Mesenchymal stem cell (in vitro differentiated cells and primary cell): Measurements from ENCODE around the gene HOXC10.

ENCODE experiments used
- DNase-seq: peaks from one replicate; pipeline ENCODE4 v3.0.0-alpha.2; 2013
- H2AFZ ChIP-seq: one replicate; pipeline ENCODE4 v1.6.1; 2013; ENCODE audit warnings: low read depth, mild to moderate bottlenecking, control low read depth, inconsistent platforms, low read length, moderate library complexity
- H2AK5ac ChIP-seq: 2 replicates; pipeline ENCODE4 v1.6.1; 2013; ENCODE audit warnings: low read length, moderate library complexity, mild to moderate bottlenecking, inconsistent platforms; ENCODE audit not compliant: severe bottlenecking
- H2BK120ac ChIP-seq: one replicate; pipeline ENCODE4 v1.6.1; 2013; ENCODE audit warnings: low read depth, mild to moderate bottlenecking, inconsistent platforms, low read length, moderate library complexity
- H2BK12ac ChIP-seq, 2 experiments: one replicate each; pipeline ENCODE4 v1.6.1; 2013; ENCODE audit warnings: inconsistent platforms in 2 of 2, low read length in 2 of 2, mild to moderate bottlenecking in 2 of 2, moderate library complexity in 2 of 2, control low read depth in 1 of 2
- H2BK15ac ChIP-seq: one replicate; pipeline ENCODE4 v1.6.1; 2013; ENCODE audit warnings: mild to moderate bottlenecking, low read depth, inconsistent platforms; ENCODE audit not compliant: poor library complexity, severe bottlenecking
- H2BK5ac ChIP-seq: 2 replicates; pipeline ENCODE4 v1.6.1; 2013; ENCODE audit warnings: low read depth, mild to moderate bottlenecking, low read length, control low read depth, inconsistent platforms; ENCODE audit not compliant: poor library complexity, severe bottlenecking
- H3K14ac ChIP-seq, 2 experiments: one replicate each; pipeline ENCODE4 v1.6.1; 2013; ENCODE audit warnings: inconsistent platforms in 2 of 2, low read length in 2 of 2, control low read depth in 1 of 2, mild to moderate bottlenecking in 1 of 2, moderate library complexity in 1 of 2
- H3K18ac ChIP-seq, 2 experiments: one replicate each; pipeline ENCODE4 v1.6.1; 2013; ENCODE audit warnings: inconsistent platforms in 2 of 2, low read length in 2 of 2, control low read depth in 1 of 2, low read depth in 1 of 2, mild to moderate bottlenecking in 1 of 2
- H3K23ac ChIP-seq, 2 experiments: one replicate each; pipeline ENCODE4 v1.6.1; 2013; ENCODE audit warnings: inconsistent platforms in 2 of 2, low read length in 2 of 2, mild to moderate bottlenecking in 2 of 2, moderate library complexity in 2 of 2, control low read depth in 1 of 2
- H3K27ac ChIP-seq: 2 replicates; pipeline ENCODE4 v1.5.1; 2013; ENCODE audit warnings: mild to moderate bottlenecking, moderate library complexity, low read length, control low read depth, inconsistent platforms; ENCODE audit not compliant: poor library complexity, severe bottlenecking
- H3K27me3 ChIP-seq, 2 experiments: 2 replicates each; pipeline versions ENCODE4 v1.6.1 to v1.7.0; 2013; ENCODE audit warnings: low read length in 2 of 2, mild to moderate bottlenecking in 2 of 2, moderate library complexity in 2 of 2, control low read depth in 1 of 2, inconsistent platforms in 1 of 2; ENCODE audit not compliant: control insufficient read depth in 1 of 2, insufficient read depth in 1 of 2
- H3K36me3 ChIP-seq, 2 experiments: 2 replicates each; pipeline versions ENCODE4 v1.6.1 to v1.7.0; 2013; ENCODE audit warnings: low read length in 2 of 2, control low read depth in 1 of 2, inconsistent platforms in 1 of 2, low read depth in 1 of 2, mild to moderate bottlenecking in 1 of 2; ENCODE audit not compliant: insufficient read depth in 2 of 2, control insufficient read depth in 1 of 2
- H3K4ac ChIP-seq, 2 experiments: one replicate each; pipeline ENCODE4 v1.6.1; 2013; ENCODE audit warnings: inconsistent platforms in 2 of 2, low read length in 2 of 2, mild to moderate bottlenecking in 2 of 2, moderate library complexity in 2 of 2, control low read depth in 1 of 2, low read depth in 1 of 2
- H3K4me1 ChIP-seq: 2 replicates; pipeline ENCODE4 v1.6.1; 2013; ENCODE audit warnings: low read depth, low read length, control low read depth; ENCODE audit not compliant: control insufficient read depth, insufficient read depth
- H3K4me2 ChIP-seq: 2 replicates; pipeline ENCODE4 v1.6.1; 2013; ENCODE audit warnings: low read length, mild to moderate bottlenecking, inconsistent platforms; ENCODE audit not compliant: poor library complexity, severe bottlenecking
- H3K4me3 ChIP-seq, 2 experiments: 2 replicates each; pipeline versions ENCODE4 v1.5.1 to v1.7.0; 2013; ENCODE audit warnings: low read length in 2 of 2, mild to moderate bottlenecking in 2 of 2, control low read depth in 1 of 2, low read depth in 1 of 2; ENCODE audit not compliant: insufficient read depth in 1 of 2
- H3K79me1 ChIP-seq: replicated peaks from 2 replicates; pipeline ENCODE4 v1.6.1; 2013; ENCODE audit warnings: mild to moderate bottlenecking, control low read depth, low read length, inconsistent platforms; ENCODE audit not compliant: poor library complexity, severe bottlenecking
- H3K9ac ChIP-seq: 2 replicates; pipeline ENCODE4 v1.7.0; 2013; ENCODE audit warnings: mild to moderate bottlenecking, low read length, moderate library complexity
- H3K9me3 ChIP-seq: 2 replicates; pipeline ENCODE4 v1.7.0; 2013; ENCODE audit warnings: mild to moderate bottlenecking, low read length; ENCODE audit not compliant: control insufficient read depth
- H4K8ac ChIP-seq: one replicate; pipeline ENCODE4 v1.6.1; 2013; ENCODE audit warnings: inconsistent platforms, mild to moderate bottlenecking, low read length, moderate library complexity
- H4K91ac ChIP-seq: one replicate; pipeline ENCODE4 v1.6.1; 2013; ENCODE audit warnings: mild to moderate bottlenecking, low read length, inconsistent platforms
- WGBS: methylation state at CpG from one replicate; pipeline ENCODE4 v1.1.7; 2013; ENCODE audit warnings: mixed read lengths; 5-methylcytosine and 5-hydroxymethylcytosine counted together

Gene HOXC10

GRCh38 chr12:53972152-53972702 is 12.7 kb upstream of the HOXC10 start:
- H3K27ac ChIP-seq: no peak overlapping the region
- H4K91ac ChIP-seq: no peak overlapping the region
- peaks cover 21% of the 10 kb centered on the region for H3K4me1 ChIP-seq
- H3K4me2 ChIP-seq: no peak overlapping the region
- H2AFZ ChIP-seq: no peak overlapping the region
- H4K8ac ChIP-seq: no peak overlapping the region
- no peak overlapping the region for H2AK5ac ChIP-seq
- peak overlapping the region in 1 of 2 experiments; percentile 83 for H3K4me3 ChIP-seq
- peak overlapping the region; percentile 69 for H2BK15ac ChIP-seq
- no peak overlapping the region for H3K4ac ChIP-seq
- no peak overlapping the region for H2BK12ac ChIP-seq
- WGBS: 54% methylated on average over 9 of the region's 9 CpGs
- H3K18ac ChIP-seq: no peak overlapping the region
- DNase-seq: no peak
- peaks cover 80 to 94% of the 10 kb centered on the region in 2 experiments for H3K27me3 ChIP-seq
- no peak overlapping the region for H3K14ac ChIP-seq
- H3K9ac ChIP-seq: peak overlapping the region; percentile 84
- no peaks in the 10 kb centered on the region for H3K79me1 ChIP-seq
- no peak overlapping the region for H2BK120ac ChIP-seq
- H2BK5ac ChIP-seq: no peak overlapping the region
- H3K9me3 ChIP-seq: no peaks in the 10 kb centered on the region
- no peaks in the 10 kb centered on the region for H3K36me3 ChIP-seq
- no peak overlapping the region for H3K23ac ChIP-seq

- no peak for DNase-seq
- H3K23ac ChIP-seq: no peak within 1 kb of the TSS
- peak within 1 kb of the TSS; percentile 84 for H3K9ac ChIP-seq
- no peaks in the 10 kb centered on the region for H3K36me3 ChIP-seq
- H3K18ac ChIP-seq: peak within 1 kb of the TSS in 1 of 2 experiments; percentile 21
- peak within 1 kb of the TSS; percentile 52 for H3K4me2 ChIP-seq
- no peak within 1 kb of the TSS for H3K14ac ChIP-seq
- H3K4me1 ChIP-seq: peaks cover 21% of the 10 kb centered on the region
- no peak within 1 kb of the TSS for H4K91ac ChIP-seq
- H3K79me1 ChIP-seq: no peaks in the 10 kb centered on the region
- H3K27ac ChIP-seq: no peak within 1 kb of the TSS
- no peak within 1 kb of the TSS for H4K8ac ChIP-seq
- H2AFZ ChIP-seq: no peak within 1 kb of the TSS
- H3K4me3 ChIP-seq: peak within 1 kb of the TSS; percentile 32 to 83
- no peak within 1 kb of the TSS for H2AK5ac ChIP-seq
- no peaks in the 10 kb centered on the region for H3K9me3 ChIP-seq
- WGBS: 13% methylated on average over 16 of the region's 21 CpGs
- H2BK5ac ChIP-seq: no peak within 1 kb of the TSS
- no peak within 1 kb of the TSS for H2BK12ac ChIP-seq
- H3K4ac ChIP-seq: no peak within 1 kb of the TSS
- H3K27me3 ChIP-seq: peaks cover 80 to 94% of the 10 kb centered on the region in 2 experiments
- peak within 1 kb of the TSS; percentile 49 for H2BK120ac ChIP-seq
- peak within 1 kb of the TSS; percentile 69 for H2BK15ac ChIP-seq
Observed at GRCh38 chr12:53972722-53973235, 12.2 kb upstream of the HOXC10 start, which contains the start of gene HOXC11. TSS of gene HOXC11 (plus strand) at chr12:53973126. CDS start at chr12:53973242, 116 bp downstream.

- H2BK5ac ChIP-seq: no peak overlapping the region
- peak overlapping the region; percentile 84 for H3K9ac ChIP-seq
- peak overlapping the region; percentile 52 for H3K4me2 ChIP-seq
- H3K23ac ChIP-seq: no peak overlapping the region
- H3K4me3 ChIP-seq: peak overlapping the region; percentile 32 to 83
- peaks cover 77 to 94% of the 10 kb centered on the region in 2 experiments for H3K27me3 ChIP-seq
- H2AFZ ChIP-seq: no peak overlapping the region
- H2BK15ac ChIP-seq: no peak overlapping the region
- H3K4ac ChIP-seq: no peak overlapping the region
- no peak overlapping the region for H2AK5ac ChIP-seq
- no peak overlapping the region for H2BK12ac ChIP-seq
- DNase-seq: no peak
- no peak overlapping the region for H3K27ac ChIP-seq
- H2BK120ac ChIP-seq: peak overlapping the region; percentile 49
- peak overlapping the region in 1 of 2 experiments; percentile 21 for H3K18ac ChIP-seq
- no peak overlapping the region for H4K8ac ChIP-seq
- no peaks in the 10 kb centered on the region for H3K36me3 ChIP-seq
- no peak overlapping the region for H3K14ac ChIP-seq
- H4K91ac ChIP-seq: no peak overlapping the region
- no peaks in the 10 kb centered on the region for H3K79me1 ChIP-seq
- no peaks in the 10 kb centered on the region for H3K9me3 ChIP-seq
- WGBS: 9% methylated on average over 64 of the region's 71 CpGs
- peaks cover 23% of the 10 kb centered on the region for H3K4me1 ChIP-seq
Observed at GRCh38 chr12:53973236-53974042, 11.5 kb upstream of the HOXC10 start.
